Activated T-helper 2 cell treated with anti-CD3 and anti-CD28 coated beads, Interferon-gamma antibody, Interleukin-2, Interleukin-4, amounts not matched to agents 10 μg/mL and 5 μg/mL and 100 μg/mL, durations not matched to agents 14 hours and 24 hours and 36 hours (primary cell): Measurements from ENCODE around the gene DUOX2. TPM values are rescaled to one million over a fixed set of nuclear protein-coding genes. Genes with fewer than 3 reads are reported as not detected.

Source experiments
- DNase-seq: peaks from one replicate; pipeline ENCODE4 v3.0.0; 2021; ENCODE audit warnings: low spot score
- H3K27ac Mint-ChIP-seq: one replicate; pipeline ENCODE4 v1.8.0; 2021; ENCODE audit warnings: mixed read lengths
- H3K27me3 Mint-ChIP-seq: one replicate; pipeline ENCODE4 v1.8.0; 2021; ENCODE audit warnings: low read depth, mixed read lengths
- H3K36me3 Mint-ChIP-seq: one replicate; pipeline ENCODE4 v1.8.0; 2021; ENCODE audit warnings: low read depth, mixed read lengths
- H3K4me1 Mint-ChIP-seq: one replicate; pipeline ENCODE4 v1.8.0; 2021; ENCODE audit warnings: low read depth, mixed read lengths
- H3K4me3 Mint-ChIP-seq: one replicate; pipeline ENCODE4 v1.8.0; 2021; ENCODE audit warnings: low read depth, mild to moderate bottlenecking, moderate library complexity, mixed read lengths
- H3K9me3 Mint-ChIP-seq: one replicate; pipeline ENCODE4 v1.8.0; 2021; ENCODE audit warnings: mixed read lengths
- intact Hi-C: fragments of 100-400 bp; cut with micrococcal nuclease; formaldehyde crosslinking; loops from one replicate; pipeline ENCODE4 v1.15.1; 2023
- total RNA-seq: library from RNA; stranded (reverse); gene quantifications from 2 replicates; pipeline ENCODE4 v1.2.3, GENCODE V29; 2022

The DUOX2 gene
- total RNA-seq, 1 donor from 2014 or later, result not detected

GRCh38 chr15:45148076-45149059 lies 34.4 kb upstream of the DUOX2 start:
- no peak for DNase-seq
- Mint-ChIP-seq H3K4me3 (no peak overlapping the region), H3K27me3 (no peaks in the 10 kb centered on the region), H3K36me3 (peaks cover 4% of the 10 kb centered on the region), H3K27ac (no peak overlapping the region), H3K9me3 (no peaks in the 10 kb centered on the region), H3K4me1 (no peaks in the 10 kb centered on the region)
- intact Hi-C loops, result no loop called here

DNA sequence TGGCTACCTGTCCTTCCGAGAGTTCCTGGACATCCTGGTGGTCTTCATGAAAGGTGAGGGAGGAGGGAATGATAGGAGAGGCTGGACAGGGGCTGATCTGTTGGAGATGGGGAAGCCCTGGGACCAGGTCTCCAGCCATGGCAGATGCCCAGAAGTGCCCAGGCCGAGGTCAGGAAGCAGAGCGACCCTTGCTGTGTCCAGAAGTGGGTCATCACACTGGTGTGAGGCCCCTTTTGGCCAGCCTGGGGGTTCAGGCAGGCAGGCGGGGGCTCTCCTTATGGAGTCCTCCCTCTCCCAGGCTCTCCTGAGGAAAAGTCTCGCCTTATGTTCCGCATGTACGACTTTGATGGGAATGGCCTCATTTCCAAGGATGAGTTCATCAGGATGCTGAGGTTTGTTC lies 33.6 kb upstream of the DUOX2 start:
- no peaks in the 10 kb centered on the region for H3K9me3 Mint-ChIP-seq
- H3K4me3 Mint-ChIP-seq, result no peak overlapping the region
- DNase-seq, result no peak
- no peak overlapping the region for H3K27ac Mint-ChIP-seq
- H3K36me3 Mint-ChIP-seq, result peaks cover 4% of the 10 kb centered on the region
- no peaks in the 10 kb centered on the region for H3K4me1 Mint-ChIP-seq
- H3K27me3 Mint-ChIP-seq, result no peaks in the 10 kb centered on the region
- intact Hi-C loops, result no loop called here

DNA sequence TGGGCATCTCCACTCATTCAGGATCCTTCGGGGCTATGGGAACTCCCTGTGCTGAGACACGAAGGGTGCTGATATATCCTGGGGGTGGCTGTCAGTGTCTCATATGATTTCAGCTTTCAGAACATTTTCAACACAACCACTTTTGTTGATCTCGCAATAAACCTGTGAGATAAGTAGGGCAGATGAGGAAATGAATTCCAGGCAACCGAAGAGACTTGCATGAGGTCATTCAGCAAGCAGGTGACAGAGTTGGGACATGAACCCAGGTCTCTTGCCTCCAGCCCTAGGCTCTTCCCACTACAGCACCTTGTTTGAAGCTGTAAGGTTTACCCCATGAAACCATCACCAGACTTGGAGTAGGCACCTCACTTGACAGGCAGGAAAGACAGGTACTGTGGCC lies 32.4 kb upstream of the DUOX2 start:
- H3K36me3 Mint-ChIP-seq, result no peaks in the 10 kb centered on the region
- DNase-seq, result no peak
- intact Hi-C loops, result no loop called here
- no peak overlapping the region for H3K4me3 Mint-ChIP-seq
- H3K9me3 Mint-ChIP-seq, result no peaks in the 10 kb centered on the region
- no peak overlapping the region for H3K27ac Mint-ChIP-seq
- H3K4me1 Mint-ChIP-seq, result no peaks in the 10 kb centered on the region
- H3K27me3 Mint-ChIP-seq, result no peaks in the 10 kb centered on the region

GRCh38 chr15:45144775-45145174 lies 30.8 kb upstream of the DUOX2 start:
- Mint-ChIP-seq H3K27me3 (no peaks in the 10 kb centered on the region), H3K9me3 (no peaks in the 10 kb centered on the region), H3K4me1 (no peaks in the 10 kb centered on the region), H3K27ac (no peak overlapping the region), H3K36me3 (no peaks in the 10 kb centered on the region), H3K4me3 (no peak overlapping the region)
- intact Hi-C loops, result no loop called here
- DNase-seq, result no peak

DNA sequence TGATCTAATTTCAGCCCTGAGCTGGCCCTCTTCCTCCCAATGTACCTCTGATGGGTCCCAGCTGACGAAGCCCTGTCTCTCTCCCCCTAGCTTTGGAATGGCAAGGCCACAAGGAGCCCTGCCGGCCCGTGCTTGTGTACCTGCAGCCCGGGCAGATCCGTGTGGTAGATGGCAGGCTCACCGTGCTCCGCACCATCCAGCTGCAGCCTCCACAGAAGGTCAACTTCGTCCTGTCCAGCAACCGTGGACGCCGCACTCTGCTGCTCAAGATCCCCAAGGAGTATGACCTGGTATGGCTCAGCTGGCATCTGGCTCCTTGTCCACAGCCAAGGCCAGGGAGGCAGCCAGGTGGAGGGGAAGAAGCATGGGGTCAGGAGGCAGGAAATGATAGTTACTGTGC lies 30.0 kb upstream of the DUOX2 start:
- H3K4me3 Mint-ChIP-seq, result no peak overlapping the region
- H3K9me3 Mint-ChIP-seq, result no peaks in the 10 kb centered on the region
- H3K27me3 Mint-ChIP-seq, result no peaks in the 10 kb centered on the region
- no peaks in the 10 kb centered on the region for H3K36me3 Mint-ChIP-seq
- intact Hi-C loops, result no loop called here
- no peak for DNase-seq
- no peaks in the 10 kb centered on the region for H3K4me1 Mint-ChIP-seq
- no peak overlapping the region for H3K27ac Mint-ChIP-seq

- Mint-ChIP-seq H3K4me1 (no peaks in the 10 kb centered on the region), H3K27me3 (no peaks in the 10 kb centered on the region), H3K4me3 (no peak overlapping the region), H3K9me3 (no peaks in the 10 kb centered on the region), H3K36me3 (no peaks in the 10 kb centered on the region), H3K27ac (no peak overlapping the region)
- intact Hi-C loops, result no loop called here
- DNase-seq, result no peak
Measured at GRCh38 chr15:45143056-45143455, 29.1 kb upstream of the DUOX2 start.

GRCh38 chr15:45141386-45141785 lies 27.4 kb upstream of the DUOX2 start:
- Mint-ChIP-seq H3K27me3 (peaks cover 5% of the 10 kb centered on the region), H3K36me3 (no peaks in the 10 kb centered on the region), H3K4me1 (no peaks in the 10 kb centered on the region), H3K27ac (no peak overlapping the region), H3K9me3 (no peaks in the 10 kb centered on the region), H3K4me3 (no peak overlapping the region)
- DNase-seq, result no peak
- intact Hi-C loops, result no loop called here

DNA sequence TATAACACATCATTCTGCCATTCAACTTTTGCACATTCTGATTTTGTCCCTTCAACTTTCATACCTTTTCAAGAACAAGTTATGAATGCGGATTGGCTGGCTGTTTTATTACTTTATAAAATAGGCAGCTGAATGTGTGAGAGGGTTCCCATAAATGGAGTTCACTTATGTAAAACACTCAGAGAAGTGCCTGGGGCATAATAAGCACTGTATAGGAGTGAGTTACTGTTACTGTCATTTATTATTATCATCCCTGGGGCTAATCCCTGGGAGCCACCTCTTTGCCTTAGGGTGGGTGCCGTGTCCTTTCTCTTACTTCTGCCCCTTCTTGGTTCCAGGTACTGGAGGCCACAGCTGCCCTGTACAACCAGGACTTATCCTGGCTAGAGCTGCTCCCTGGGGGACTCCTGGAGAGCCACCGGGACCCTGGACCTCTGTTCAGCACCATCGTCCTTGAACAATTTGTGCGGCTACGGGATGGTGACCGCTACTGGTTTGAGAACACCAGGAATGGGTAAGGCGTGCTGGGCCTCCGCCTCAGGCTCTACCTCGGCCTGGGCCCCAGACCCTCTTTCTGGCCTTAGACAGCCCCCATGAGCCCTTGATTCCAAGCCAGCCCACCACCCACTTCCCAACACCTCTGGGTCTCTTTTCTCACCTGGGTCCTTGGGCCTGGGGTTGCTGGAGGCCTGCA lies 26.7 kb upstream of the DUOX2 start:
- H3K4me1 Mint-ChIP-seq, result no peaks in the 10 kb centered on the region
- H3K36me3 Mint-ChIP-seq, result no peaks in the 10 kb centered on the region
- H3K4me3 Mint-ChIP-seq, result no peak overlapping the region
- no peak overlapping the region for H3K27ac Mint-ChIP-seq
- no peaks in the 10 kb centered on the region for H3K9me3 Mint-ChIP-seq
- H3K27me3 Mint-ChIP-seq, result peaks cover 9% of the 10 kb centered on the region
- intact Hi-C loops, result no loop called here
- no peak for DNase-seq

- Mint-ChIP-seq H3K27ac (no peak overlapping the region), H3K27me3 (peaks cover 12% of the 10 kb centered on the region), H3K9me3 (no peaks in the 10 kb centered on the region), H3K4me1 (peaks cover 2% of the 10 kb centered on the region), H3K4me3 (no peak overlapping the region), H3K36me3 (no peaks in the 10 kb centered on the region)
- intact Hi-C loops, result no loop called here
- no peak for DNase-seq
Measured at GRCh38 chr15:45139770-45140169, 25.8 kb upstream of the DUOX2 start.

- DNase-seq, result no peak
- H3K36me3 Mint-ChIP-seq, result no peaks in the 10 kb centered on the region
- H3K4me3 Mint-ChIP-seq, result no peak overlapping the region
- peaks cover 18% of the 10 kb centered on the region for H3K27me3 Mint-ChIP-seq
- H3K9me3 Mint-ChIP-seq, result no peaks in the 10 kb centered on the region
- peaks cover 4% of the 10 kb centered on the region for H3K4me1 Mint-ChIP-seq
- intact Hi-C loops, result no loop called here
- H3K27ac Mint-ChIP-seq, result no peak overlapping the region
Measured at GRCh38 chr15:45138814-45139765, 25.1 kb upstream of the DUOX2 start.

DNA sequence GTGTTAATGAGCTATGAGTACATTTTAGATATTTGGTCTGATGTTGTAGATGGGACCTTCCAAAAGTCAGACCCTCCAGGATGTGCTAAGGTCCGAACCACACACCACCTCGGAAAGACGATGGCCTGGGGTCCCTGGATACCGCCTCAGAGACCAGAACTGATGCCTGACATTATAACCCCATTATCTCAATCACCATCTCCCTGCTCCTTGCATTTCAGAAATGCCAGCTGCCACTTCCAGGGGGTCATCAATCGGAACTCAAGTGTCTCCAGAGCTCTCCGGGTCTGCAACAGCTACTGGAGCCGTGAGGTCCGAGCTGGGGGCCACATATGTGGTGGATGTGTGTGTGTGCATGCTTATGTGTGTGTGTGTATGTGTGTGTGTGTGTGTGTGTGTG lies 23.7 kb upstream of the DUOX2 start:
- intact Hi-C loops, result no loop called here
- no peak overlapping the region for H3K27ac Mint-ChIP-seq
- no peak for DNase-seq
- H3K4me1 Mint-ChIP-seq, result peaks cover 4% of the 10 kb centered on the region
- no peak overlapping the region for H3K4me3 Mint-ChIP-seq
- H3K9me3 Mint-ChIP-seq, result no peaks in the 10 kb centered on the region
- H3K27me3 Mint-ChIP-seq, result peaks cover 32% of the 10 kb centered on the region
- no peaks in the 10 kb centered on the region for H3K36me3 Mint-ChIP-seq

DNA sequence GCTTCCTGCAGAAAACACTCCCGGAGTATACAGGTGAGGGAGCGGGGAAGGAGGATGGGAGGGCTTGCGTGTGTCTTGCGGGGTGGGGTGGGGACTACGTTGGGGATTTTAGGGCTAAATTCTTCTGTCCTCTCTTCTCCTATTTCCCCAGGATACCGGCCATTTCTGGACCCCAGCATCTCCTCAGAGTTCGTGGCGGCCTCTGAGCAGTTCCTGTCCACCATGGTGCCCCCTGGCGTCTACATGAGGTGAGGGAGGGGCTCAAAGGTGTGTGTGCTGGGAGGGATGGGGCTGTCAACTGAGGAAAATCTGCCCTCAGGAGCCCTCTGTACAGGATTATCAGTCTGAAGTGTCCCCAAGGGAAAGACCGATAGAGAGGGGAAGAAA lies 22.4 kb upstream of the DUOX2 start:
- Mint-ChIP-seq H3K27me3 (peaks cover 42% of the 10 kb centered on the region), H3K36me3 (no peaks in the 10 kb centered on the region), H3K27ac (no peak overlapping the region), H3K4me1 (peaks cover 4% of the 10 kb centered on the region), H3K4me3 (no peak overlapping the region), H3K9me3 (no peaks in the 10 kb centered on the region)
- DNase-seq, result no peak
- intact Hi-C loops, result no loop called here
